Coronary artery (tissue), 2 donors: ENCODE data around the gene C18orf63.

Experiments
- DNase-seq: peaks from one replicate; pipeline ENCODE4 v3.0.0-alpha.2; 2017; ENCODE audit warnings: low spot score
- H3K27ac ChIP-seq, 2 donors: fragments of 200-600 bp; sonication (generic); one replicate each; pipeline ENCODE4 v1.5.1; 2016 to 2019
- H3K4me3 ChIP-seq: fragments of 200-600 bp; sonication (generic); 2 replicates; pipeline ENCODE4 v1.5.1; 2016; ENCODE audit warnings: mild to moderate bottlenecking, moderate library complexity
- TF ChIP-seq, protein P1 (sequence below): fragments of 200-600 bp; sonication (generic); IDR thresholded peaks from one replicate; pipeline ENCODE4 v1.5.1; 2019; ENCODE audit warnings: antibody characterized with exemption

Gene C18orf63

GRCh38 chr18:74353169-74353775 lies 37.6 kb downstream of the C18orf63 start:
- no peak for DNase-seq
- Histone ChIP-seq H3K27ac (no peak overlapping the region), H3K4me3 (no peak overlapping the region)
- TF ChIP-seq, protein P1, sequence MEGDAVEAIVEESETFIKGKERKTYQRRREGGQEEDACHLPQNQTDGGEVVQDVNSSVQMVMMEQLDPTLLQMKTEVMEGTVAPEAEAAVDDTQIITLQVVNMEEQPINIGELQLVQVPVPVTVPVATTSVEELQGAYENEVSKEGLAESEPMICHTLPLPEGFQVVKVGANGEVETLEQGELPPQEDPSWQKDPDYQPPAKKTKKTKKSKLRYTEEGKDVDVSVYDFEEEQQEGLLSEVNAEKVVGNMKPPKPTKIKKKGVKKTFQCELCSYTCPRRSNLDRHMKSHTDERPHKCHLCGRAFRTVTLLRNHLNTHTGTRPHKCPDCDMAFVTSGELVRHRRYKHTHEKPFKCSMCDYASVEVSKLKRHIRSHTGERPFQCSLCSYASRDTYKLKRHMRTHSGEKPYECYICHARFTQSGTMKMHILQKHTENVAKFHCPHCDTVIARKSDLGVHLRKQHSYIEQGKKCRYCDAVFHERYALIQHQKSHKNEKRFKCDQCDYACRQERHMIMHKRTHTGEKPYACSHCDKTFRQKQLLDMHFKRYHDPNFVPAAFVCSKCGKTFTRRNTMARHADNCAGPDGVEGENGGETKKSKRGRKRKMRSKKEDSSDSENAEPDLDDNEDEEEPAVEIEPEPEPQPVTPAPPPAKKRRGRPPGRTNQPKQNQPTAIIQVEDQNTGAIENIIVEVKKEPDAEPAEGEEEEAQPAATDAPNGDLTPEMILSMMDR, result peak; percentile 66

DNA sequence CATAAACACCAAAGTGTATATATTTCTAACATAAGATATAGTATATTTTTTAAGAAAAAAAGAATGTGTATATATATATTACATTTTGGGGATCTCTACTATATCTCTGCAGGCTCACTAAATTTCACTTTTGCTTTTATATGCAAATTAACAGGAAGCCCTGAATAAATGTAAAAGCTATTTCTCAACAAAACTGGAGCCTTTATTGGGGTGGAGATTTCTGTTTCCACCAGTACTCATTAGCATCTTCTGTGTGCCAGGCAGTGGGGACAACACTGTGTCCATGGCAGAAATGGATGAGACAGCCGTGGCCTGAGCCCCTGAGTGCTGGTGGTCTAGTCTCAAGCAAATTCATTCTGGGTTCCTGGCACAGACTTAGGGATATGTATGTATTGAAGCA lies 41.3 kb downstream of the C18orf63 start:
- H3K27ac ChIP-seq, result no peak overlapping the region
- no peak for DNase-seq
- TF ChIP-seq, protein P1, result no peak
- H3K4me3 ChIP-seq, result no peak overlapping the region

- TF ChIP-seq, protein P1, result no peak
- Histone ChIP-seq H3K27ac (no peak overlapping the region), H3K4me3 (no peak overlapping the region)
- DNase-seq, result no peak
These were observed 45.4 kb downstream of the C18orf63 start for GRCh38 chr18:74360852-74361655.

GRCh38 chr18:74367905-74368304 lies 52.3 kb downstream of the C18orf63 start:
- TF ChIP-seq, protein P1, result no peak
- Histone ChIP-seq H3K27ac (no peak overlapping the region), H3K4me3 (no peak overlapping the region)
- no peak for DNase-seq

DNA sequence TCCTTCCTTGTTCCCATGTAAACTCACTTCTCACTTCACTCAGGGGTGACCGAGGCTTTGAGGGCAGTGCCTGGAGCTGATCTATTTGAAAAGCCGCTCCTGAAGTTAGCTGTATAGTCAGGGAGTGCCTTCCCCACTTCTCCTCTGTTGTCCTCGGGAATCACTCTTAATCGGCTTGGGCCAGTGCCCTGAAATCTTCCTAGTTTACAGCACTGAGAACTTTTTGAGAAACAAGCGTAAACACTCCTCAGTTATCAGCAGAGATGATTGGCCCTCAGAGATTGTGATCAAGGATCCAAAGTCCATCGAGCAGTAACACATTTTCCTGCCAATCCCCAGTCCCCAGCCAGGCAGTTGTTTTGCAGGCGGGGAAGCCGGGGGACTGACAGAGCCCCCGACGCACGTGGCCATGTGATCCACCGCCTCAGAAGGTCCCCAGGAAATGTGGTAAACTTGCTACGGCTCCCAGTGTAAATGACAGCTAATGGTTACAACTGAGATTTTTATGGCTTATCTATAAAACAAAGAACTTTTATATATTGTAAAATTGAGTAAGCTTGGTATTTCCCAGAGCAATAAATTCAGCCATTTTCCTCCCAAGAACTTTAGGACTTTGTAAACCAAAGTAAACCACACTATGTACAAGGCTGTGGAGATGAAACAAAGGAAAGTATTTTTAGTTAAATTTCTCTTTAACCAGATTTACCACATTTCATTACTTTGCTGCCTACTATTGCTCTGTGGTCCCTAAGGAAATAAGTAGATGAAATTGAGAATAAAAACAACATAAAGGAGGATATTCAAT lies 53.5 kb downstream of the C18orf63 start:
- no peak overlapping the region for H3K4me3 ChIP-seq
- no peak for DNase-seq

GRCh38 chr18:74370115-74370514 lies 54.5 kb downstream of the C18orf63 start:
- TF ChIP-seq, protein P1, result no peak
- no peak overlapping the region for H3K4me3 ChIP-seq
- no peak for DNase-seq
- H3K27ac ChIP-seq, result no peak overlapping the region

More for the DNA sequence above, 53.5 kb downstream of the C18orf63 start:
- TF ChIP-seq, protein P1, result no peak
- no peak overlapping the region for H3K27ac ChIP-seq
